ENCODE results near the gene ITPRIP. TPM values are rescaled to one million over a fixed set of nuclear protein-coding genes. Genes with fewer than 3 reads are reported as not detected.

Gene ITPRIP
- total and polyA plus RNA-seq, 2 experiments from 2014 or later, result 5.9 to 9.0 TPM

DNA sequence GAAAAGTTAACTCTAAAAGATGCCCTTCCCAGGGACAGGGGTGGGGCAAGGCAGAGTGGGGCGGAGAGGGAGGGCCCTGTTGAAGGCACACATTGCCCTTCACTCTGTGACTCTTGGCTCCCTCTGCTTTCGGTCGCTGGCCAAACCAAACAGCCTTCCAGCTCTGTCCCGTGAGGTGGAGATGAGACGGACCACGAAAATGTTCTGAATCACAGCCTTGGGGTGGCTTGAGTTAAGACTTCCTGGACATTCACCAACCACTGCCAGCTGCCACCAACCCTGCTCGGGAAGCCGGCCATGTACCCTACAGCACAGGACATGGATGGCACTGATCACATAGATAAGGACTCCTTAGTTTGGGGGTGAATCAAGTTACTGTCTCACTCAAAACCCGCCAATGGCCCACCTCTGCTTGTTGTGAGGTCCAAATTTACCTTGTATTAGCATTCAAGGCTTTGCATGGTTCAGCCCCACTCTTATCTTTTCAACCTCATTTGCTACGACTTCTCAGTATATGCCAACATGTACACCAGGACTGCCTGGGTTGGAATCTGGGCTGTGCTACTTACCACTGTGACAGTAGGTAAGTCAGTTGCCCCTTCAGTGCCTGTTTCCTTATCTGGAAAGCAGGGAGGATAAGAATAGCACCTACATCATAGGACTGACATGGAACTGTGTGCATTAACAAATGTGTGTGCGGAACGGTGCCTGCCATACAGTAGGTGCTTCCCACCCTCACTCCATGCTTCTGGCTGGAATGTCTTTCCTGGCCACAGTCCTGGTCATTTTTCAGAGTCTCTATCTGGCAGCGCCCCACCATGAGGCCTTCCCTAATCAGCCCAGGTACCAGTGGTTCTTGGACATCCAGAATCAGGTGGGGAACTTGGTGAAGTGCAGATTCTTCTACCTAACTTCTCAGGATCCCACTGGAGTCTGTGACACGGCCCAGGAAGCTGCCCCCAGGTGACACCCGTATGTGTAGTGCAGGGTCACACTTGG lies 28.0 kb downstream of the ITPRIP start:
- no peaks in the 10 kb centered on the region for H3K9me2 ChIP-seq (replicated peaks; ENCODE audit: insufficient read depth)
- H3K27ac ChIP-seq, result no peak overlapping the region
- 94% methylated on average over 15 of the region's 15 CpGs for WGBS (ENCODE audit: low lambda C conversion rate, missing lambda C conversion rate)
- peaks cover 3% of the 10 kb centered on the region for H4K20me1 ChIP-seq (ENCODE audit: insufficient read depth, poor library complexity, severe bottlenecking)
- no peaks in the 10 kb centered on the region for H3K79me2 ChIP-seq
- no peak for TF ChIP-seq EZH2 (IDR thresholded peaks at IDR 0.05; ENCODE audit: borderline replicate concordance)
- TF ChIP-seq EZH2phosphoT487 (IDR thresholded peaks at IDR 0.05; ENCODE audit: low read depth, severe bottlenecking, unreplicated experiment), result no peak
- TF ChIP-seq, protein P1, sequence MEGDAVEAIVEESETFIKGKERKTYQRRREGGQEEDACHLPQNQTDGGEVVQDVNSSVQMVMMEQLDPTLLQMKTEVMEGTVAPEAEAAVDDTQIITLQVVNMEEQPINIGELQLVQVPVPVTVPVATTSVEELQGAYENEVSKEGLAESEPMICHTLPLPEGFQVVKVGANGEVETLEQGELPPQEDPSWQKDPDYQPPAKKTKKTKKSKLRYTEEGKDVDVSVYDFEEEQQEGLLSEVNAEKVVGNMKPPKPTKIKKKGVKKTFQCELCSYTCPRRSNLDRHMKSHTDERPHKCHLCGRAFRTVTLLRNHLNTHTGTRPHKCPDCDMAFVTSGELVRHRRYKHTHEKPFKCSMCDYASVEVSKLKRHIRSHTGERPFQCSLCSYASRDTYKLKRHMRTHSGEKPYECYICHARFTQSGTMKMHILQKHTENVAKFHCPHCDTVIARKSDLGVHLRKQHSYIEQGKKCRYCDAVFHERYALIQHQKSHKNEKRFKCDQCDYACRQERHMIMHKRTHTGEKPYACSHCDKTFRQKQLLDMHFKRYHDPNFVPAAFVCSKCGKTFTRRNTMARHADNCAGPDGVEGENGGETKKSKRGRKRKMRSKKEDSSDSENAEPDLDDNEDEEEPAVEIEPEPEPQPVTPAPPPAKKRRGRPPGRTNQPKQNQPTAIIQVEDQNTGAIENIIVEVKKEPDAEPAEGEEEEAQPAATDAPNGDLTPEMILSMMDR (IDR thresholded peaks at IDR 0.05; ENCODE audit: poor library complexity), result no peak
- H3K36me3 ChIP-seq (replicated peaks; ENCODE audit: insufficient read depth, low read depth), result no peaks in the 10 kb centered on the region
- H3K4me3 ChIP-seq, result no peak overlapping the region
- no peak overlapping the region for H2AFZ ChIP-seq
- no peak overlapping the region for H3K4me2 ChIP-seq
- no peaks in the 10 kb centered on the region for H3K4me1 ChIP-seq (ENCODE audit: insufficient read depth)
- H3K9me3 ChIP-seq (ENCODE audit: low read depth), result no peaks in the 10 kb centered on the region
- no peak for DNase-seq (ENCODE audit: low spot score)
- H3K27me3 ChIP-seq, result no peaks in the 10 kb centered on the region

DNA sequence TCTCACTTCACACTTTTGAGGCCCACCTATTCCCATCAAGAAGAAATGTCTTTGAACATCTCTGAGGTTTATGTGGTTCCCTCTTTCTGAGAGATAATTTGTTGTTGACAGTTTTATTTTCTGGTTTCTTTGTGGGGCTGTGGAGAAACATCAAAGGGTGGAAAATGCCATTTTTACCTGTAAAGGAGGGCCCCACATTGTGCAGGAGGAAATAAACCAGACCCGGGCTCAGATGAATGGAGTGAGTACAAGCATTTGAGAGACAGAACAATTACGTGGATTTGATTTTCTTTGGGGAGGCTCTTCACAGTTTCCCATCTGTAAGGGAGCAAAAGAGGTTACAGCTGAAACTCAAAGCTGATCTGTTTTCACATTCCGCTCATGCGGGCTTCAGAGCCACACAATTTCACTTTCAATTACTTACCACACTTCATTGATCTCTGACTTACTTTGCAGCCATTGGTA lies 29.8 kb downstream of the ITPRIP start:
- no peak overlapping the region for H3K4me3 ChIP-seq
- no peak overlapping the region for H2AFZ ChIP-seq
- no peak overlapping the region for H3K27ac ChIP-seq
- H3K4me2 ChIP-seq, result no peak overlapping the region
- H4K20me1 ChIP-seq (ENCODE audit: insufficient read depth, poor library complexity, severe bottlenecking), result no peaks in the 10 kb centered on the region
- H3K9me3 ChIP-seq (ENCODE audit: low read depth), result no peaks in the 10 kb centered on the region
- H3K79me2 ChIP-seq, result no peaks in the 10 kb centered on the region
- WGBS (ENCODE audit: low lambda C conversion rate, missing lambda C conversion rate), result 53% methylated on average over 4 of the region's 4 CpGs
- H3K4me1 ChIP-seq (ENCODE audit: insufficient read depth), result no peaks in the 10 kb centered on the region
- TF ChIP-seq EZH2 (IDR thresholded peaks at IDR 0.05; ENCODE audit: borderline replicate concordance), result no peak
- TF ChIP-seq, protein P1 (IDR thresholded peaks at IDR 0.05; ENCODE audit: poor library complexity), result no peak
- DNase-seq (ENCODE audit: low spot score), result no peak
- no peaks in the 10 kb centered on the region for H3K27me3 ChIP-seq
- no peaks in the 10 kb centered on the region for H3K36me3 ChIP-seq (replicated peaks; ENCODE audit: insufficient read depth, low read depth)
- H3K9me2 ChIP-seq (replicated peaks; ENCODE audit: insufficient read depth), result no peaks in the 10 kb centered on the region

DNA sequence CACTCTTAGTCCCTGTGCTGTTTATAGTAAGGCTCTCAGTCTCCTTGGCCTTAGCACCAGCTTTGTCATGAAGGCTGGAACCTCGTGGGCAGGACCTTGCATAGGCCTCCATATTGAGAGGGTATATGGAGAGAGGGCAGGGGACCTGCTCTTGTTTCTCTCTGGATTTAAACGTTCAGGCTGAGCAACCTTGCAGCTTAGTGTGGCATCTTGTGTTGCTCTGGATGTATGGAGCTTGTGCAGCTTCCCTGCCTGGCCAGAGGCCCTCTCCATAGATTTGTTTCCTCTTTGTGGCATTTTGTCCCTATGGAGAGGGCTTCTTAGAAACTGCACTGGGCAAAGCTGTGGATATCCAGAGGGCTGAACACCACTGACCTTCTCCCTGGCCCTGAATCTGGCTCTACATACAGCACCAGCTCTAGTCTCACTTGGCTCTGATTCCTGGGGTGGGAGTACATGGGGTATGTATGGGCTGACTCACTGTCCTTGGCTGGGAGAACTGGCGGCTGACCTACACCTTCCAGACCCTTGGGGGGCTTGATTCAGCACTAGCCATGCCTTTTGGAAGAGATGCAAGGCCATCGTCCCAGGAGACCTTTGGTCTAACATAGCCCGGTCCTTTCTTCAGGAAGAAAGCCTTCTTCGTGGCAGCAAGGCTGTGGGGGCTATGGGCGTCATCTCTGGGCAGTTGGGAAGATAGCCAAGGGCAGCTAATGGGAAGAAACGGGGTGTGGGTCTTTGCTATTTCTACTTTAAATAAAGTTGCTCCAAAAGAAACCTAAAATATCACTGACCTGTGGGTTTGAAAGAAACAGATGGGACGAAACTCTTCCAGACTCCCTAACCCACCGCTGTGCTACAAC lies 30.5 kb downstream of the ITPRIP start:
- H3K27ac ChIP-seq, result no peak overlapping the region
- H3K9me2 ChIP-seq (replicated peaks; ENCODE audit: insufficient read depth), result no peaks in the 10 kb centered on the region
- H3K27me3 ChIP-seq, result no peaks in the 10 kb centered on the region
- H3K36me3 ChIP-seq (replicated peaks; ENCODE audit: insufficient read depth, low read depth), result no peaks in the 10 kb centered on the region
- DNase-seq (ENCODE audit: low spot score), result no peak
- no peak overlapping the region for H2AFZ ChIP-seq
- TF ChIP-seq EZH2phosphoT487 (IDR thresholded peaks at IDR 0.05; ENCODE audit: low read depth, severe bottlenecking, unreplicated experiment) (no peak), EZH2 (IDR thresholded peaks at IDR 0.05; ENCODE audit: borderline replicate concordance) (no peak)
- TF ChIP-seq, protein P1 (IDR thresholded peaks at IDR 0.05; ENCODE audit: poor library complexity), result no peak
- H3K9me3 ChIP-seq (ENCODE audit: low read depth), result no peaks in the 10 kb centered on the region
- H3K79me2 ChIP-seq, result no peaks in the 10 kb centered on the region
- H3K4me2 ChIP-seq, result no peak overlapping the region
- no peak overlapping the region for H3K4me3 ChIP-seq
- no peaks in the 10 kb centered on the region for H3K4me1 ChIP-seq (ENCODE audit: insufficient read depth)
- H4K20me1 ChIP-seq (ENCODE audit: insufficient read depth, poor library complexity, severe bottlenecking), result no peaks in the 10 kb centered on the region
- WGBS (ENCODE audit: low lambda C conversion rate, missing lambda C conversion rate), result 79% methylated on average over 10 of the region's 10 CpGs
